ENCODE results near the gene WIPF2. TPM values are rescaled to one million over a fixed set of nuclear protein-coding genes. Genes with fewer than 3 reads are reported as not detected.

WIPF2 gene
- total and polyA plus RNA-seq, 4 donors, result 10.6 to 34.5 (median 14.9) TPM

DNA sequence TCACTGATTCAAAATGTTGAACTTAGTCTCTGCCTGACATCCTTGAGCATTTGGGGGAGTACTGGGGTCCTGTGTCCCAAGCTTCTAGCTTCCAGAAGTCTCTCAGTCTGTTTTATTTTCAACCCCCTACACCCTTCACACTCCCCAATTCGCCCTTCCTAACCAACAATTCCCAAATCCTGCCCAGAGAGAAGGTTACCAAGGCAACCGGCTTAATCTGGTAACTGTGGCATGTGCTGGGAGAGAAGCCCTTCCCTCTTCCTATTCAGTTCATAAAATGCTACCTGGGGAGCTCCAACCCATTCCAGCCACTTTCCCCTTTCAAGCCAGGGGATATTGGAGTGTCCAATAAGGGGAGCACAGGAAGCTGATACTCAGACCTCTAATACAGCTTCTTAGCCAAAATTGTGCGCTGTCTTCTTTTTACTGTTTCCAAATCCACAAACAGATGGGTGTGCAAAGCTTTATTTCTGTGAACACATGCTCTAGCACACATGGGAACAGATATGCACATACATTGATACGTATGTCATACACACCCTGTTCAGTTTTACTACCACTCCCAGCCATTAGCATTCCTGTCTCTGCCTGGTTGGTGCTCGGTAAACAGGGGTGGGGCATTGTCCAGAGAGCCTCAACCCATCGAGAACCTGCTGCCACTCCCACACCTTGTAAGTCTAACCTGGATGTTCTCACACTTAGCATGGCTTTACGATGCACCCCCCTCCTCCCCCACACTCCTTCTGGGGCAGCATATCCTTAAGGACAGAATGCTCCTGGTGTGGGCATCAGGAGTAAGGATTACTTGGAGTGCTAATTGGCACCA lies 43.0 kb upstream of the WIPF2 start:
- H3K27me3 ChIP-seq (ENCODE audit: control insufficient read depth in 3 of 3, insufficient read depth in 3 of 3, low read length in 2 of 3), result no peaks in the 10 kb centered on the region
- peaks cover 13 to 21% (median 16%) of the 10 kb centered on the region in 4 donors for H3K36me3 ChIP-seq (ENCODE audit: control insufficient read depth in 4 of 4, insufficient read depth in 4 of 4, low read length in 4 of 4)
- peak overlapping the region in 1 of 2 donors; percentile 76 for H3K27ac ChIP-seq (ENCODE audit: low read depth in 1 of 2, low read length in 1 of 2)
- DNase-seq, result no peak
- TF ChIP-seq, protein P1, sequence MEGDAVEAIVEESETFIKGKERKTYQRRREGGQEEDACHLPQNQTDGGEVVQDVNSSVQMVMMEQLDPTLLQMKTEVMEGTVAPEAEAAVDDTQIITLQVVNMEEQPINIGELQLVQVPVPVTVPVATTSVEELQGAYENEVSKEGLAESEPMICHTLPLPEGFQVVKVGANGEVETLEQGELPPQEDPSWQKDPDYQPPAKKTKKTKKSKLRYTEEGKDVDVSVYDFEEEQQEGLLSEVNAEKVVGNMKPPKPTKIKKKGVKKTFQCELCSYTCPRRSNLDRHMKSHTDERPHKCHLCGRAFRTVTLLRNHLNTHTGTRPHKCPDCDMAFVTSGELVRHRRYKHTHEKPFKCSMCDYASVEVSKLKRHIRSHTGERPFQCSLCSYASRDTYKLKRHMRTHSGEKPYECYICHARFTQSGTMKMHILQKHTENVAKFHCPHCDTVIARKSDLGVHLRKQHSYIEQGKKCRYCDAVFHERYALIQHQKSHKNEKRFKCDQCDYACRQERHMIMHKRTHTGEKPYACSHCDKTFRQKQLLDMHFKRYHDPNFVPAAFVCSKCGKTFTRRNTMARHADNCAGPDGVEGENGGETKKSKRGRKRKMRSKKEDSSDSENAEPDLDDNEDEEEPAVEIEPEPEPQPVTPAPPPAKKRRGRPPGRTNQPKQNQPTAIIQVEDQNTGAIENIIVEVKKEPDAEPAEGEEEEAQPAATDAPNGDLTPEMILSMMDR (IDR thresholded peaks at IDR 0.05; ENCODE audit: control extremely low read depth, extremely low read depth), result no peak
- H3K4me1 ChIP-seq (ENCODE audit: control insufficient read depth in 5 of 5, insufficient read depth in 5 of 5, low read length in 5 of 5), result peaks cover 0 to 6% (median 4%) of the 10 kb centered on the region in 5 donors
- 83 to 87% methylated on average over 7 of the region's 7 CpGs for WGBS, 2 donors
- no peak overlapping the region for H3K4me3 ChIP-seq
- ATAC-seq (ENCODE audit: insufficient read depth, low FRiP score), result no peak
- no peak overlapping the region for H3K9ac ChIP-seq (ENCODE audit: insufficient read depth in 1 of 2, low read length in 2 of 2)
- no peaks in the 10 kb centered on the region for H3K9me3 ChIP-seq (ENCODE audit: control insufficient read depth in 4 of 4, insufficient read depth in 3 of 4, low read length in 3 of 4)

DNA sequence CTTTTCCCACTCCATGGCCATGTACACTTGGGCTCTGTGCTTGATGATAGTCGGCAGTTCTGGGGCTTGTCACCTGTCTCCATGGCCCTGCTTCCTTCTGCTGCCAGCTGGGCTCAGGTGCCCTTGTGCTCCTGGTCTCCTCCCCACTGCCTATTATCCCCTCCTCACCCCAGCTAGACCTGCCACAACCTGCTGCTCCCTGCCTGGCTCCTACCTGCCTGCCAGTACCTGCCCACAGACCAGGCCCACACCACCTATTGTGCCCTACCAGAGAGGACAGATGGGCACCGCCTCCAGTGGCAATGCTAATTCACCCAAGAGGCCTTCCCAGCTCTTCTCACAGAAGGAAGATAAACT lies 42.4 kb upstream of the WIPF2 start:
- H3K27ac ChIP-seq (ENCODE audit: low read depth in 1 of 2, low read length in 1 of 2), result peak overlapping the region in 1 of 2 donors; percentile 76
- H3K9me3 ChIP-seq (ENCODE audit: control insufficient read depth in 4 of 4, insufficient read depth in 3 of 4, low read length in 3 of 4), result no peaks in the 10 kb centered on the region
- TF ChIP-seq, protein P1 (IDR thresholded peaks at IDR 0.05; ENCODE audit: control extremely low read depth, extremely low read depth), result no peak
- no peaks in the 10 kb centered on the region for H3K27me3 ChIP-seq (ENCODE audit: control insufficient read depth in 3 of 3, insufficient read depth in 3 of 3, low read length in 2 of 3)
- H3K36me3 ChIP-seq (ENCODE audit: control insufficient read depth in 4 of 4, insufficient read depth in 4 of 4, low read length in 4 of 4), result peaks cover 8 to 15% (median 11%) of the 10 kb centered on the region in 4 donors
- H3K4me3 ChIP-seq, result no peak overlapping the region
- peaks cover 0 to 6% (median 4%) of the 10 kb centered on the region in 5 donors for H3K4me1 ChIP-seq (ENCODE audit: control insufficient read depth in 5 of 5, insufficient read depth in 5 of 5, low read length in 5 of 5)
- no peak overlapping the region for H3K9ac ChIP-seq (ENCODE audit: insufficient read depth in 1 of 2, low read length in 2 of 2)
- no peak for DNase-seq
- ATAC-seq (ENCODE audit: insufficient read depth, low FRiP score), result no peak
- WGBS, 2 donors, result 72 to 76% methylated on average over 2 of the region's 2 CpGs

DNA sequence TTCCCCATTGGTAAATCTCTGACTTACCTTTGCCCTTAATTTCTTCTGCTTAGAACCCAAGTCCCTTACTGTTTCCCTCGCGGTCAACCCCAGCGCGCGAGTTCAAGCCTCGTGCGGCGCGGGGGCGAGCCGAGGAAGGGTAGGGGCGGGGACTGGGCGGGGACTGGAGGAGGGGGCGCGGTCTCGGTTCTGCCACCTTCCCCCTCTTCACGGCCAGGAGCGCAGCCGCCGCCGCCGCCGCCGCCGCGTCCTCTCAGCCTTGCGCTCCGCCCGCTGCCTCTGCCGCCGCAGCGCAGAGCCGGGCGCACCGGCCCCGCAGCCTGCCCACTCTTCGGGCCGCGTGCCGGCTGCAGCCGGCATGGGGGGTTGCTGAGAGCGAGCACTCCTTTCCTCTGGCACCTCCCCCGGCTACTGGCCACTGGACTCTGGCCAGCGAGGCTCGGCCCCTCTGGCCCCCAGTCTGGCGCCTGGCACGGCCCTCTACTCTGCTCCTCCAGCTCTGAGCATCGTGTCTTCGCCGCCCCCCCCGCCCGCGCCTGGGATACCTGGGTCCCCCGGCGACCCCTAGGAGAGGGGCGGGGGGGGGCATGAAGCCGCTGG lies 41.7 kb upstream of the WIPF2 start, which contains the start of gene RAPGEFL1:
Gene RAPGEFL1 (plus strand): TSS at position 196 of the 600 bp plus-strand sequence. CDS start 392 bp downstream, at position 588.
- H3K4me1 ChIP-seq (ENCODE audit: control insufficient read depth in 5 of 5, insufficient read depth in 5 of 5, low read length in 5 of 5), result peaks cover 0 to 6% (median 4%) of the 10 kb centered on the region in 5 donors
- TF ChIP-seq, protein P1 (IDR thresholded peaks at IDR 0.05; ENCODE audit: control extremely low read depth, extremely low read depth), result no peak
- H3K9ac ChIP-seq (ENCODE audit: insufficient read depth in 1 of 2, low read length in 2 of 2), result no peak within 1 kb of the TSS
- peaks cover 2 to 10% (median 7%) of the 10 kb centered on the region in 4 donors for H3K36me3 ChIP-seq (ENCODE audit: control insufficient read depth in 4 of 4, insufficient read depth in 4 of 4, low read length in 4 of 4)
- 0 to 4% methylated on average over 28 to 57 of the region's 57 CpGs for WGBS, 2 donors
- ATAC-seq (ENCODE audit: insufficient read depth, low FRiP score) (peak; percentile 80), DNase-seq (peak; percentile 71 to 82 (median 77))
- H3K4me3 ChIP-seq, result peak within 1 kb of the TSS; percentile 29
- H3K9me3 ChIP-seq (ENCODE audit: control insufficient read depth in 4 of 4, insufficient read depth in 3 of 4, low read length in 3 of 4), result no peaks in the 10 kb centered on the region
- H3K27me3 ChIP-seq (ENCODE audit: control insufficient read depth in 3 of 3, insufficient read depth in 3 of 3, low read length in 2 of 3), result no peaks in the 10 kb centered on the region
- H3K27ac ChIP-seq (ENCODE audit: low read depth in 1 of 2, low read length in 1 of 2), result peak within 1 kb of the TSS in 1 of 2 donors; percentile 76
